PC-9 (cell line): Measurements from ENCODE around the gene CFAP47. TPM values are rescaled to one million over a fixed set of nuclear protein-coding genes. Genes with fewer than 3 reads are reported as not detected.
"Not testable (repeated sequence)": the region's sequence is repeated elsewhere in the genome, so short reads cannot be mapped to it uniquely, and the experiment has no call there.

ENCODE experiments used
- BruUV-seq: library from RNA; stranded (reverse); fragments of 400-500 nt; replicated peaks from 2 replicates; lab custom pipeline; 2021; lab: Mats Ljungman, UMichigan
- CTCF ChIA-PET: fragments of 300-600 bp; sonication (Branson Sonifier 250); formaldehyde crosslinking; loops from one replicate; lab custom pipeline; 2022; ENCODE audit warnings: antibody characterized with exemption; lab: Charles Lee
- POLR2A ChIA-PET: fragments of 300-600 bp; sonication (Branson Sonifier 250); formaldehyde crosslinking; loops from one replicate; lab custom pipeline; 2022; ENCODE audit warnings: antibody characterized with exemption; ENCODE audit not compliant: unreplicated experiment; lab: Charles Lee
- DNase-seq, 2 experiments: peaks; one replicate each; pipeline versions ENCODE4 v3.0.0 to v3.0.0-alpha.2; 2015 to 2022; ENCODE audit warnings: mixed read lengths in 1 of 2
- H2AFZ ChIP-seq: fragments of 200-600 bp; sonication (generic); 2 replicates; pipeline ENCODE4 v1.8.1; 2017; ENCODE audit warnings: antibody characterized with exemption
- H3F3A ChIP-seq: fragments of 200-600 bp; sonication (generic); 2 replicates; pipeline ENCODE4 v1.8.1; 2017; ENCODE audit warnings: antibody characterized with exemption, mild to moderate bottlenecking, low read depth; ENCODE audit not compliant: insufficient read depth
- H3K27ac ChIP-seq: fragments of 200-600 bp; sonication (generic); 2 replicates; pipeline ENCODE4 v1.6.1; 2016; ENCODE audit warnings: mixed run types
- H3K27me3 ChIP-seq: fragments of 200-600 bp; sonication (generic); 2 replicates; pipeline ENCODE4 v1.6.1; 2016; ENCODE audit warnings: low read depth, mixed run types; ENCODE audit not compliant: insufficient read depth
- H3K36me3 ChIP-seq: fragments of 200-600 bp; sonication (generic); 2 replicates; pipeline ENCODE4 v1.6.1; 2016; ENCODE audit warnings: low read depth, mixed run types
- H3K4me1 ChIP-seq: fragments of 200-600 bp; sonication (generic); replicated peaks from 2 replicates; pipeline ENCODE4 v1.6.1; 2016; ENCODE audit warnings: mixed run types; ENCODE audit not compliant: insufficient read depth
- H3K4me2 ChIP-seq: fragments of 200-600 bp; sonication (generic); 2 replicates; pipeline ENCODE4 v1.6.1; 2017; ENCODE audit warnings: mixed run types
- H3K4me3 ChIP-seq: fragments of 200-600 bp; sonication (generic); 2 replicates; pipeline ENCODE4 v1.6.1; 2016; ENCODE audit warnings: mixed run types
- H3K79me2 ChIP-seq: fragments of 200-600 bp; sonication (generic); 2 replicates; pipeline ENCODE4 v1.6.1; 2017; ENCODE audit warnings: low read depth, mixed run types
- H3K9me2 ChIP-seq: fragments of 200-600 bp; sonication (generic); 2 replicates; pipeline ENCODE4 v1.8.1; 2017; ENCODE audit warnings: mild to moderate bottlenecking; ENCODE audit not compliant: insufficient read depth
- H3K9me3 ChIP-seq: fragments of 200-600 bp; sonication (generic); 2 replicates; pipeline ENCODE4 v1.8.1; 2016; ENCODE audit warnings: low read depth; ENCODE audit not compliant: insufficient read depth
- H4K20me1 ChIP-seq: fragments of 200-600 bp; sonication (generic); 2 replicates; pipeline ENCODE4 v1.8.1; 2017; ENCODE audit not compliant: insufficient read depth
- CTCF ChIP-seq: fragments of 200-600 bp; sonication (generic); conservative IDR thresholded peaks from 2 replicates; pipeline ENCODE4 v1.6.1; 2017; ENCODE audit warnings: mixed run types, antibody characterized with exemption, mild to moderate bottlenecking, moderate library complexity
- EZH2 ChIP-seq: fragments of 200-600 bp; sonication (generic); IDR thresholded peaks from 2 replicates; pipeline ENCODE4 v1.8.0; 2017; ENCODE audit warnings: antibody characterized with exemption, low read depth
- intact Hi-C: fragments of 100-400 bp; cut with micrococcal nuclease; formaldehyde crosslinking; loops from one replicate; pipeline ENCODE4 v1.10.0; 2022; ENCODE audit not compliant: unreplicated experiment
- total RNA-seq: library from RNA; stranded (reverse); gene quantifications from 2 replicates; pipeline ENCODE4 v1.2.3, GENCODE V29; 2021

CFAP47 gene
- total RNA-seq, 1 experiment from 2014 or later: not detected

- Histone ChIP-seq H3K9me2 (no peaks in the 10 kb centered on the region), H3K4me1 (no peaks in the 10 kb centered on the region), H3K9me3 (no peaks in the 10 kb centered on the region), H3K27me3 (no peaks in the 10 kb centered on the region), H2AFZ (no peak overlapping the region), H3K27ac (no peak overlapping the region), H4K20me1 (no peaks in the 10 kb centered on the region), H3K4me2 (no peak overlapping the region), H3K4me3 (no peak overlapping the region), H3F3A (no peaks in the 10 kb centered on the region), H3K79me2 (no peaks in the 10 kb centered on the region), H3K36me3 (no peaks in the 10 kb centered on the region)
- intact Hi-C loops: no loop called here
- BruUV-seq: no TSS peak
- no peak for TF ChIP-seq EZH2
- no peak for DNase-seq
- ChIA-PET POLR2A (no interaction called here), CTCF (no interaction called here)
Measured at GRCh38 chrX:36214924-36215323, 295.4 kb downstream of the CFAP47 start.

GRCh38 chrX:36218801-36219200 lies 299.3 kb downstream of the CFAP47 start:
- ChIA-PET POLR2A (no interaction called here), CTCF (no interaction called here)
- Histone ChIP-seq H3K4me1 (no peaks in the 10 kb centered on the region), H3K79me2 (no peaks in the 10 kb centered on the region), H3K27me3 (no peaks in the 10 kb centered on the region), H3K36me3 (no peaks in the 10 kb centered on the region), H3F3A (no peaks in the 10 kb centered on the region), H3K27ac (no peak overlapping the region), H3K4me3 (no peak overlapping the region), H2AFZ (no peak overlapping the region), H3K9me3 (no peaks in the 10 kb centered on the region), H3K4me2 (no peak overlapping the region), H4K20me1 (no peaks in the 10 kb centered on the region), H3K9me2 (no peaks in the 10 kb centered on the region)
- no TSS peak for BruUV-seq
- intact Hi-C loops: no loop called here
- TF ChIP-seq EZH2 (no peak), CTCF (no peak)
- no peak for DNase-seq

- H3K4me1 ChIP-seq, H3K9me2 ChIP-seq, H3K36me3 ChIP-seq, intact Hi-C loops, H2AFZ ChIP-seq, H3K79me2 ChIP-seq, BruUV-seq, H3K27me3 ChIP-seq, POLR2A ChIA-PET, DNase-seq, H3K9me3 ChIP-seq, H3K4me2 ChIP-seq, H4K20me1 ChIP-seq, H3K4me3 ChIP-seq, H3F3A ChIP-seq, H3K27ac ChIP-seq, CTCF ChIA-PET: not testable (repeated sequence)
Measured at GRCh38 chrX:36234840-36235528, 315.4 kb downstream of the CFAP47 start.

- TF ChIP-seq CTCF (no peak), EZH2 (no peak)
- Histone ChIP-seq H3K9me3 (no peaks in the 10 kb centered on the region), H3K36me3 (no peaks in the 10 kb centered on the region), H4K20me1 (no peaks in the 10 kb centered on the region), H3K4me2 (no peak overlapping the region), H3K27ac (no peak overlapping the region), H3K27me3 (no peaks in the 10 kb centered on the region), H3K79me2 (no peaks in the 10 kb centered on the region), H3F3A (no peaks in the 10 kb centered on the region), H3K4me3 (no peak overlapping the region), H2AFZ (no peak overlapping the region), H3K9me2 (no peaks in the 10 kb centered on the region), H3K4me1 (no peaks in the 10 kb centered on the region)
- ChIA-PET CTCF (no interaction called here), POLR2A (no interaction called here)
- DNase-seq: peak in 1 of 2 experiments; percentile 33
- BruUV-seq: no TSS peak
- intact Hi-C loops: no loop called here
Measured at GRCh38 chrX:36241397-36241796, 321.9 kb downstream of the CFAP47 start.
